Natural killer cell (primary cell): Measurements from ENCODE around the gene CIB1. TPM values are rescaled to one million over a fixed set of nuclear protein-coding genes. Genes with fewer than 3 reads are reported as not detected.

Source experiments
- ATAC-seq, 3 donors: fragments of 150-1000 bp in 2 of 3; fragments of 200-7000 bp in 1 of 3; cut with Tn5 transposase; 1 replicate in 1 of 3; 2 replicates in 2 of 3; pipeline ENCODE4 v1.10.0; 2021; ENCODE audit warnings: mild to moderate bottlenecking in 2 of 3, moderate library complexity in 2 of 3
- DNase-seq, 2 donors: peaks; one replicate each; pipeline versions ENCODE4 v3.0.0 to v3.0.0-alpha.2; 2013 to 2021; ENCODE audit warnings: mixed read lengths in 1 of 2
- H3K27ac ChIP-seq: one replicate; pipeline ENCODE4 v1.5.1; 2013; ENCODE audit warnings: mild to moderate bottlenecking, low read length
- H3K27me3 ChIP-seq: one replicate; pipeline ENCODE4 v1.6.1; 2013; ENCODE audit warnings: low read length; ENCODE audit not compliant: control insufficient read depth, insufficient read depth
- H3K36me3 ChIP-seq: one replicate; pipeline ENCODE4 v1.6.1; 2013; ENCODE audit warnings: low read length; ENCODE audit not compliant: control insufficient read depth, insufficient read depth
- H3K4me1 ChIP-seq: one replicate; pipeline ENCODE4 v1.6.1; 2013; ENCODE audit warnings: low read length; ENCODE audit not compliant: control insufficient read depth, insufficient read depth
- H3K4me3 ChIP-seq: one replicate; pipeline ENCODE4 v1.5.1; 2013; ENCODE audit warnings: low read length
- H3K9me3 ChIP-seq: one replicate; pipeline ENCODE4 v1.6.1; 2013; ENCODE audit warnings: low read length; ENCODE audit not compliant: control insufficient read depth, insufficient read depth
- H3K27ac Mint-ChIP-seq, 2 donors: one replicate each; pipeline ENCODE4 v1.8.0; 2022; ENCODE audit warnings: mild to moderate bottlenecking in 2 of 2, mixed read lengths in 2 of 2, moderate library complexity in 1 of 2
- H3K27me3 Mint-ChIP-seq, 2 donors: one replicate each; pipeline ENCODE4 v1.8.0; 2022; ENCODE audit warnings: low read depth in 2 of 2, mixed read lengths in 2 of 2
- H3K36me3 Mint-ChIP-seq: one replicate; pipeline ENCODE4 v1.8.0; 2022; ENCODE audit warnings: mixed read lengths
- H3K4me1 Mint-ChIP-seq, 2 donors: one replicate each; pipeline ENCODE4 v1.8.0; 2022; ENCODE audit warnings: mixed read lengths in 2 of 2
- H3K4me3 Mint-ChIP-seq: one replicate; pipeline ENCODE4 v1.8.0; 2022; ENCODE audit warnings: mild to moderate bottlenecking, moderate library complexity, mixed read lengths
- H3K9me3 Mint-ChIP-seq, 2 donors: one replicate each; pipeline ENCODE4 v1.8.0; 2022; ENCODE audit warnings: mixed read lengths in 2 of 2
- WGBS: methylation state at CpG from one replicate; pipeline ENCODE4 v1.1.7; 2013; ENCODE audit warnings: missing lambda C conversion rate; ENCODE audit not compliant: insufficient coverage; 5-methylcytosine and 5-hydroxymethylcytosine counted together
- intact Hi-C: fragments of 100-400 bp; cut with micrococcal nuclease; formaldehyde crosslinking; loops from one replicate; pipeline ENCODE4 v1.14.2; 2022
- total RNA-seq, 4 donors: library from RNA; stranded (reverse); fragments of 120-200 nt in 1 of 4; gene quantifications; one replicate each; pipeline versions ENCODE4 v1.2.3 to v1.2.4, GENCODE V29; 2013 to 2022
- TF ChIP-seq, protein P1 (sequence below): fragments of 200-600 bp; IDR thresholded peaks from one replicate; pipeline ENCODE4 v1.8.0; 2022; ENCODE audit warnings: antibody characterized with exemption

CIB1 gene
- total RNA-seq, 3 donors from 2014 or later (not counting 1 experiment from before 2014, with no cell fraction given), result 136 to 209 (median 154) TPM

GRCh38 chr15:90192961-90193786, 40.6 kb downstream of the CIB1 start:
- H3K4me3 Mint-ChIP-seq, result peak overlapping the region; percentile 1
- H3K36me3 Mint-ChIP-seq, result no peaks in the 10 kb centered on the region
- H3K4me1 ChIP-seq, result peaks cover 44% of the 10 kb centered on the region
- intact Hi-C loops, result no loop called here
- H3K36me3 ChIP-seq, result no peaks in the 10 kb centered on the region
- H3K9me3 ChIP-seq, result no peaks in the 10 kb centered on the region
- H3K4me1 Mint-ChIP-seq, result peaks cover 17 to 26% of the 10 kb centered on the region in 2 donors
- TF ChIP-seq, protein P1, sequence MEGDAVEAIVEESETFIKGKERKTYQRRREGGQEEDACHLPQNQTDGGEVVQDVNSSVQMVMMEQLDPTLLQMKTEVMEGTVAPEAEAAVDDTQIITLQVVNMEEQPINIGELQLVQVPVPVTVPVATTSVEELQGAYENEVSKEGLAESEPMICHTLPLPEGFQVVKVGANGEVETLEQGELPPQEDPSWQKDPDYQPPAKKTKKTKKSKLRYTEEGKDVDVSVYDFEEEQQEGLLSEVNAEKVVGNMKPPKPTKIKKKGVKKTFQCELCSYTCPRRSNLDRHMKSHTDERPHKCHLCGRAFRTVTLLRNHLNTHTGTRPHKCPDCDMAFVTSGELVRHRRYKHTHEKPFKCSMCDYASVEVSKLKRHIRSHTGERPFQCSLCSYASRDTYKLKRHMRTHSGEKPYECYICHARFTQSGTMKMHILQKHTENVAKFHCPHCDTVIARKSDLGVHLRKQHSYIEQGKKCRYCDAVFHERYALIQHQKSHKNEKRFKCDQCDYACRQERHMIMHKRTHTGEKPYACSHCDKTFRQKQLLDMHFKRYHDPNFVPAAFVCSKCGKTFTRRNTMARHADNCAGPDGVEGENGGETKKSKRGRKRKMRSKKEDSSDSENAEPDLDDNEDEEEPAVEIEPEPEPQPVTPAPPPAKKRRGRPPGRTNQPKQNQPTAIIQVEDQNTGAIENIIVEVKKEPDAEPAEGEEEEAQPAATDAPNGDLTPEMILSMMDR, result no peak
- no peaks in the 10 kb centered on the region for H3K9me3 Mint-ChIP-seq
- ATAC-seq (peak in 2 of 3 donors; percentile 25 to 46), DNase-seq (peak in 1 of 2 donors; percentile 34)
- H3K27ac ChIP-seq, result peak overlapping the region; percentile 42
- H3K27me3 Mint-ChIP-seq, result no peaks in the 10 kb centered on the region
- H3K27me3 ChIP-seq, result no peaks in the 10 kb centered on the region
- H3K27ac Mint-ChIP-seq, result no peak overlapping the region
- no peak overlapping the region for H3K4me3 ChIP-seq
- 33% methylated on average over 16 of the region's 16 CpGs for WGBS

GRCh38 chr15:90191794-90192509, 41.8 kb downstream of the CIB1 start:
- Mint-ChIP-seq H3K27ac (peak overlapping the region; percentile 20 to 27), H3K36me3 (no peaks in the 10 kb centered on the region), H3K9me3 (no peaks in the 10 kb centered on the region), H3K4me1 (peaks cover 17 to 26% of the 10 kb centered on the region in 2 donors), H3K27me3 (no peaks in the 10 kb centered on the region), H3K4me3 (peak overlapping the region; percentile 35)
- Histone ChIP-seq H3K27me3 (no peaks in the 10 kb centered on the region), H3K4me3 (no peak overlapping the region), H3K36me3 (no peaks in the 10 kb centered on the region), H3K9me3 (no peaks in the 10 kb centered on the region), H3K27ac (peak overlapping the region; percentile 75), H3K4me1 (peaks cover 53% of the 10 kb centered on the region)
- TF ChIP-seq, protein P1, result no peak
- intact Hi-C loops, result no loop called here
- DNase-seq, result peak in 1 of 2 donors; percentile 56
- peak; percentile 31 to 70 (median 66) for ATAC-seq
- 27% methylated on average over 7 of the region's 7 CpGs for WGBS

- H3K27ac ChIP-seq, result peak overlapping the region; percentile 75
- DNase-seq (no peak), ATAC-seq (no peak)
- Mint-ChIP-seq H3K27me3 (no peaks in the 10 kb centered on the region), H3K4me3 (peak overlapping the region; percentile 49), H3K36me3 (no peaks in the 10 kb centered on the region), H3K9me3 (no peaks in the 10 kb centered on the region), H3K27ac (peak overlapping the region; percentile 20 to 27), H3K4me1 (peaks cover 17 to 26% of the 10 kb centered on the region in 2 donors)
- WGBS, result 74% methylated on average over 2 of the region's 3 CpGs
- intact Hi-C loops, result no loop called here
- H3K4me1 ChIP-seq, result peaks cover 56% of the 10 kb centered on the region
- H3K27me3 ChIP-seq, result no peaks in the 10 kb centered on the region
- TF ChIP-seq, protein P1, result no peak
- no peaks in the 10 kb centered on the region for H3K9me3 ChIP-seq
- no peaks in the 10 kb centered on the region for H3K36me3 ChIP-seq
- H3K4me3 ChIP-seq, result no peak overlapping the region
Measured at GRCh38 chr15:90191344-90191687, 42.4 kb downstream of the CIB1 start.
